AG10803 (cell line): ENCODE data around the gene CGGBP1.
A peak's percentile ranks its signal among the peaks of the same experiment; 100 is the strongest.

ENCODE experiments used
- DNase-seq: peaks from one replicate; pipeline ENCODE4 v3.0.0; 2010; ENCODE audit warnings: low read depth
- H3K4me3 ChIP-seq: 2 replicates; pipeline ENCODE4 v1.5.1; 2011; ENCODE audit warnings: mild to moderate bottlenecking, low read length, control low read depth
- TF ChIP-seq, protein P1 (sequence below): conservative IDR thresholded peaks from 2 replicates; pipeline ENCODE4 v1.5.1; 2011; ENCODE audit warnings: mild to moderate bottlenecking, low read length, control low read depth, inconsistent platforms

The CGGBP1 gene

DNA sequence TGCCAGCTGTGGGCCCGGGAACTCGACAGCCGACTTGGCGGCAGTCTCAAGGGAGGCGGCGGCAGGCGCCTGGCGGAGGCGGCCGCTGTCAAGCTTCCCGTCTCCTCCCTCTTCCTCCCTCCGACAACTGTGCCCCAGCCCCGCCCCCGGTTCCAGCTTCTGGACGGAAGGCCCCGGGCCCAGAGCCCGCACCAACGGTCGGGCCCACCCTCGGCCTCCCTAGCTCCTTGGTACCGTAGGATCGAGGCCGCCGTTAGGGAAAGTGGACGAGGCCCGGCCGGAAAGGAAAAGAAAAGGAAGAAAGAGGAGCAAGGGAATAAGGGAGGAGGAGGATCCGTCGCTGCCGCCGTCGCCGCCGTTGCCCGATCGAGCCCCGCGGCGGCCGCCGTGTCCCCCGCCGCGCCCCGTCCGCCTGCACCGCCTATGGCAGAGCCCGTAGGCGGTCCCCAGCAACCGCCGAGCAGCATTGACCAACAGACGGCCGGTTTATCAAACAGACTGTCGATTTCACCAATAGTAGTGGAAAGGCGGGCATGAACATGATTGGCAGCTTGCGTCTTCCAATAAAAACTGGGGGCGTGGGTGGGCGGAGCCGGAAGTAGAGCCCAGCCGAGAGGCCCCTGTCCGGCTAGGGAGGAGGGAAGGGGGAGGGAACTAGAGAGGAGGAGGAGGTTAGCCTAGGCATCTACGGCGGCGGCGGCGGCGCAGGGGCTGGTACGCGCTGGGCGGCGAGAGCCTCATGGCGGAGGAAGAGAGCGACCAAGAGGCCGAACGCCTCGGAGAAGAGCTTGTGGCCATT lies at the start of gene CGGBP1, which contains the start of gene ZNF654:
CGGBP1 (minus strand) TSS at position 425 of the 799 bp plus-strand sequence. CDS start 3,029 bp downstream, outside the sequence.
ZNF654 (plus strand) TSS at position 675 of the 799 bp plus-strand sequence; CDS start at position 740, 65 bp downstream.
- H3K4me3 ChIP-seq: peak within 1 kb of the TSS; percentile 92
- TF ChIP-seq, protein P1, sequence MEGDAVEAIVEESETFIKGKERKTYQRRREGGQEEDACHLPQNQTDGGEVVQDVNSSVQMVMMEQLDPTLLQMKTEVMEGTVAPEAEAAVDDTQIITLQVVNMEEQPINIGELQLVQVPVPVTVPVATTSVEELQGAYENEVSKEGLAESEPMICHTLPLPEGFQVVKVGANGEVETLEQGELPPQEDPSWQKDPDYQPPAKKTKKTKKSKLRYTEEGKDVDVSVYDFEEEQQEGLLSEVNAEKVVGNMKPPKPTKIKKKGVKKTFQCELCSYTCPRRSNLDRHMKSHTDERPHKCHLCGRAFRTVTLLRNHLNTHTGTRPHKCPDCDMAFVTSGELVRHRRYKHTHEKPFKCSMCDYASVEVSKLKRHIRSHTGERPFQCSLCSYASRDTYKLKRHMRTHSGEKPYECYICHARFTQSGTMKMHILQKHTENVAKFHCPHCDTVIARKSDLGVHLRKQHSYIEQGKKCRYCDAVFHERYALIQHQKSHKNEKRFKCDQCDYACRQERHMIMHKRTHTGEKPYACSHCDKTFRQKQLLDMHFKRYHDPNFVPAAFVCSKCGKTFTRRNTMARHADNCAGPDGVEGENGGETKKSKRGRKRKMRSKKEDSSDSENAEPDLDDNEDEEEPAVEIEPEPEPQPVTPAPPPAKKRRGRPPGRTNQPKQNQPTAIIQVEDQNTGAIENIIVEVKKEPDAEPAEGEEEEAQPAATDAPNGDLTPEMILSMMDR: no peak
- DNase-seq: peak; percentile 99

GRCh38 chr3:88105325-88105724 lies 46.5 kb upstream of the CGGBP1 start:
- TF ChIP-seq, protein P1: no peak
- peak; percentile 39 for DNase-seq
- H3K4me3 ChIP-seq: no peak overlapping the region

DNA sequence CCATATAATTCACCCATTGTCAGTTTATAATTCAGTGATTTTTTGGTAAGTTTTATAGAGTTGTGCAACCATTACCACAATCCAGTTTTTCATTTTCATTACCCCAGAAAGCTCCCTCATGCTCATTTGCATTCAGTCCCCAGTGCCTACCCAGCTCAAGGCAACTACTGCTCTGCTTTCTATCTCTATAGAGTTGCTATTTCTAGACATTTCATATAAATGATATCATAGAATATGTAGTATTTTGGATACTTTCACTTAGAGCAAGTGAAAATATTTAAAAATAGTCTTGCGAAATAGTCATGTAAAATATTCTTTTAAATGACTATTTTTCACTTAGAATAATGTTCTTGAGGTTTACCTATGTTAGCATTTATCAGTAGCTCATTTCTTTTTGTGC lies 42.3 kb upstream of the CGGBP1 start:
- TF ChIP-seq, protein P1: no peak
- H3K4me3 ChIP-seq: no peak overlapping the region
- no peak for DNase-seq

GRCh38 chr3:88093266-88093665 lies 34.5 kb upstream of the CGGBP1 start:
- TF ChIP-seq, protein P1: no peak
- no peak for DNase-seq

GRCh38 chr3:88092270-88092669 lies 33.5 kb upstream of the CGGBP1 start:
- TF ChIP-seq, protein P1: no peak
- H3K4me3 ChIP-seq: no peak overlapping the region
- no peak for DNase-seq

More at GRCh38 chr3:88093266-88093665, 34.5 kb upstream of the CGGBP1 start:
- no peak overlapping the region for H3K4me3 ChIP-seq

GRCh38 chr3:88090681-88091080 lies 31.9 kb upstream of the CGGBP1 start:
- no peak for DNase-seq
- TF ChIP-seq, protein P1: no peak
- no peak overlapping the region for H3K4me3 ChIP-seq

GRCh38 chr3:88084097-88084501 lies 25.3 kb upstream of the CGGBP1 start:
- H3K4me3 ChIP-seq: no peak overlapping the region
- TF ChIP-seq, protein P1: no peak
- no peak for DNase-seq
